SK-N-SH treated with all-trans-retinoic acid at 6 μM for 48 hours (cell line): ENCODE data around the gene CHST11.

ENCODE experiments used
- ATAC-seq: fragments of 200-7000 bp; cut with Tn5 transposase; 3 replicates; pipeline ENCODE4 v1.9.1; 2020; ENCODE audit warnings: mild to moderate bottlenecking, moderate library complexity
- ARNTL ChIP-seq: fragments of 450-650 bp; formaldehyde crosslinking; IDR thresholded peaks from 2 replicates; pipeline ENCODE4 v1.5.0; 2020; ENCODE audit warnings: low read depth, mild to moderate bottlenecking, moderate library complexity, borderline replicate concordance
- BACH2 ChIP-seq: fragments of 250-450 bp; sonication (Bioruptor Pico); IDR thresholded peaks from 2 replicates; pipeline ENCODE4 v1.9.0; 2021; ENCODE audit warnings: mild to moderate bottlenecking, borderline replicate concordance
- CSDC2 ChIP-seq: fragments of 250-450 bp; sonication (Bioruptor Pico); IDR thresholded peaks from 2 replicates; pipeline ENCODE4 v1.5.0; 2020; ENCODE audit warnings: mild to moderate bottlenecking, moderate library complexity
- ESRRG ChIP-seq: fragments of 250-450 bp; sonication (Bioruptor Pico); IDR thresholded peaks from 2 replicates; pipeline ENCODE4 v1.6.1; 2021; ENCODE audit warnings: mild to moderate bottlenecking
- GLIS3 ChIP-seq: fragments of 250-450 bp; sonication (Bioruptor Pico); IDR thresholded peaks from 2 replicates; pipeline ENCODE4 v1.5.0; 2020; ENCODE audit warnings: mild to moderate bottlenecking, moderate library complexity
- ISL1 ChIP-seq: fragments of 250-450 bp; sonication (Bioruptor Pico); IDR thresholded peaks from 2 replicates; pipeline ENCODE4 v2.1.2; 2022; ENCODE audit warnings: mild to moderate bottlenecking, moderate library complexity
- OSR1 ChIP-seq: fragments of 250-450 bp; sonication (Bioruptor Pico); IDR thresholded peaks from 2 replicates; pipeline ENCODE4 v1.8.0; 2022; ENCODE audit warnings: moderate library complexity, mild to moderate bottlenecking, inconsistent platforms
- PPARA ChIP-seq: fragments of 250-450 bp; sonication (Bioruptor Pico); IDR thresholded peaks from 2 replicates; pipeline ENCODE4 v1.5.0; 2020; ENCODE audit warnings: mild to moderate bottlenecking, borderline replicate concordance
- RARB ChIP-seq: fragments of 250-450 bp; sonication (Bioruptor Pico); IDR thresholded peaks from 2 replicates; pipeline ENCODE4 v1.8.0; 2021; ENCODE audit warnings: mild to moderate bottlenecking, moderate library complexity
- TCF4 ChIP-seq: fragments of 250-450 bp; sonication (Bioruptor Pico); IDR thresholded peaks from 2 replicates; pipeline ENCODE4 v1.8.0; 2021; ENCODE audit warnings: mild to moderate bottlenecking, moderate library complexity, borderline replicate concordance
- TOX ChIP-seq: fragments of 250-450 bp; sonication (Bioruptor Pico); IDR thresholded peaks from 2 replicates; pipeline ENCODE4 v1.8.0; 2021; ENCODE audit warnings: mild to moderate bottlenecking, moderate library complexity, borderline replicate concordance
- ZC3H10 ChIP-seq: fragments of 250-450 bp; sonication (Bioruptor Pico); IDR thresholded peaks from 2 replicates; pipeline ENCODE4 v1.5.1; 2021; ENCODE audit warnings: mild to moderate bottlenecking, moderate library complexity
- ZFP30 ChIP-seq: fragments of 450-650 bp; formaldehyde crosslinking; IDR thresholded peaks from 2 replicates; pipeline ENCODE4 v1.5.0; 2022; ENCODE audit warnings: mild to moderate bottlenecking, moderate library complexity
- ZNF565 ChIP-seq: fragments of 450-650 bp; formaldehyde crosslinking; conservative IDR thresholded peaks from 2 replicates; pipeline ENCODE4 v1.5.0; 2020; ENCODE audit warnings: low read depth, mild to moderate bottlenecking, moderate library complexity
- ZNF70 ChIP-seq: fragments of 450-650 bp; formaldehyde crosslinking; IDR thresholded peaks from 2 replicates; pipeline ENCODE4 v1.5.0; 2020; ENCODE audit warnings: mild to moderate bottlenecking, moderate library complexity
- ZNF8 ChIP-seq: fragments of 450-650 bp; formaldehyde crosslinking; IDR thresholded peaks from 2 replicates; pipeline ENCODE4 v1.5.0; 2020; ENCODE audit warnings: mild to moderate bottlenecking, moderate library complexity
- TF ChIP-seq, protein P1 (sequence below): fragments of 250-450 bp; sonication (Bioruptor Pico); IDR thresholded peaks from 2 replicates; pipeline ENCODE4 v1.8.0; 2020; ENCODE audit warnings: mild to moderate bottlenecking, moderate library complexity, borderline replicate concordance
- TF ChIP-seq, protein P2 (sequence below): fragments of 250-450 bp; sonication (Bioruptor Pico); IDR thresholded peaks from 2 replicates; pipeline ENCODE4 v1.5.1; 2020; ENCODE audit warnings: low read depth, mild to moderate bottlenecking, moderate library complexity
- TF ChIP-seq, protein P3 (sequence below): fragments of 250-450 bp; sonication (Bioruptor Pico); IDR thresholded peaks from 2 replicates; pipeline ENCODE4 v1.5.1; 2021; ENCODE audit warnings: mild to moderate bottlenecking, moderate library complexity
- TF ChIP-seq, protein P4 (sequence below): fragments of 250-450 bp; sonication (Bioruptor Pico); IDR thresholded peaks from 2 replicates; pipeline ENCODE4 v1.8.0; 2021; ENCODE audit warnings: low read depth, mild to moderate bottlenecking, moderate library complexity, borderline replicate concordance
- TF ChIP-seq, protein P5 (sequence below): fragments of 250-450 bp; sonication (Bioruptor Pico); IDR thresholded peaks from 2 replicates; pipeline ENCODE4 v1.5.0; 2020; ENCODE audit warnings: mild to moderate bottlenecking, moderate library complexity

The CHST11 gene

DNA sequence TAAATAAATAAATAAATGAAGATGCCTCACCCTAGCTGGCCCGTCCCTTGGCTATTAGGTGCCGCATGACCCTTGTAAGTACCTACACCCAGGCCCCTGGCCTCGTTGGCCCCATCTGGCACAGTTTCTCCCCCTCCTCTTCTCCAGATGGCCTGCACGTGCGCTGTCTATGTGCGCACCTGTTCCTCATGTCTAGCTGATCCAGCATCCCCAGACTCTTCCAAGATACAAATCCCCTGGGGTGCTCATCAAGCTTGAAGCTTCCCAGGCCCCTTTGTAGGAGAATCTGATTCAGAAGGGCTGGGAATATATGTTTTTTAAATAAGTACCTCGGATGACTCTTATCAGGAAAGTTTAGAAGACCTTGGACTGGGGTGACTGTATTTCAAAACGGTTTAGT lies 133.3 kb downstream of the CHST11 start:
- TF ChIP-seq TOX (CRISPR knock-in tag): no peak
- TF ChIP-seq BACH2 (CRISPR knock-in tag): no peak
- TF ChIP-seq GLIS3 (CRISPR knock-in tag): no peak
- no peak for TF ChIP-seq ZNF70 (CRISPR knock-in tag)
- TF ChIP-seq ARNTL (CRISPR knock-in tag): no peak
- TF ChIP-seq, protein P1, sequence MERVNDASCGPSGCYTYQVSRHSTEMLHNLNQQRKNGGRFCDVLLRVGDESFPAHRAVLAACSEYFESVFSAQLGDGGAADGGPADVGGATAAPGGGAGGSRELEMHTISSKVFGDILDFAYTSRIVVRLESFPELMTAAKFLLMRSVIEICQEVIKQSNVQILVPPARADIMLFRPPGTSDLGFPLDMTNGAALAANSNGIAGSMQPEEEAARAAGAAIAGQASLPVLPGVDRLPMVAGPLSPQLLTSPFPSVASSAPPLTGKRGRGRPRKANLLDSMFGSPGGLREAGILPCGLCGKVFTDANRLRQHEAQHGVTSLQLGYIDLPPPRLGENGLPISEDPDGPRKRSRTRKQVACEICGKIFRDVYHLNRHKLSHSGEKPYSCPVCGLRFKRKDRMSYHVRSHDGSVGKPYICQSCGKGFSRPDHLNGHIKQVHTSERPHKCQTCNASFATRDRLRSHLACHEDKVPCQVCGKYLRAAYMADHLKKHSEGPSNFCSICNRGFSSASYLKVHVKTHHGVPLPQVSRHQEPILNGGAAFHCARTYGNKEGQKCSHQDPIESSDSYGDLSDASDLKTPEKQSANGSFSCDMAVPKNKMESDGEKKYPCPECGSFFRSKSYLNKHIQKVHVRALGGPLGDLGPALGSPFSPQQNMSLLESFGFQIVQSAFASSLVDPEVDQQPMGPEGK (CRISPR knock-in tag): no peak
- TF ChIP-seq ZNF565 (CRISPR knock-in tag): no peak
- no peak for TF ChIP-seq ESRRG (CRISPR knock-in tag)
- no peak for TF ChIP-seq ZC3H10 (CRISPR knock-in tag)
- no peak for TF ChIP-seq RARB (CRISPR knock-in tag)
- TF ChIP-seq, protein P2, sequence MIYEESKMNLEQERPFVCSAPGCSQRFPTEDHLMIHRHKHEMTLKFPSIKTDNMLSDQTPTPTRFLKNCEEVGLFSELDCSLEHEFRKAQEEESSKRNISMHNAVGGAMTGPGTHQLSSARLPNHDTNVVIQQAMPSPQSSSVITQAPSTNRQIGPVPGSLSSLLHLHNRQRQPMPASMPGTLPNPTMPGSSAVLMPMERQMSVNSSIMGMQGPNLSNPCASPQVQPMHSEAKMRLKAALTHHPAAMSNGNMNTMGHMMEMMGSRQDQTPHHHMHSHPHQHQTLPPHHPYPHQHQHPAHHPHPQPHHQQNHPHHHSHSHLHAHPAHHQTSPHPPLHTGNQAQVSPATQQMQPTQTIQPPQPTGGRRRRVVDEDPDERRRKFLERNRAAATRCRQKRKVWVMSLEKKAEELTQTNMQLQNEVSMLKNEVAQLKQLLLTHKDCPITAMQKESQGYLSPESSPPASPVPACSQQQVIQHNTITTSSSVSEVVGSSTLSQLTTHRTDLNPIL (CRISPR knock-in tag): no peak
- TF ChIP-seq CSDC2: no peak
- TF ChIP-seq, protein P3, sequence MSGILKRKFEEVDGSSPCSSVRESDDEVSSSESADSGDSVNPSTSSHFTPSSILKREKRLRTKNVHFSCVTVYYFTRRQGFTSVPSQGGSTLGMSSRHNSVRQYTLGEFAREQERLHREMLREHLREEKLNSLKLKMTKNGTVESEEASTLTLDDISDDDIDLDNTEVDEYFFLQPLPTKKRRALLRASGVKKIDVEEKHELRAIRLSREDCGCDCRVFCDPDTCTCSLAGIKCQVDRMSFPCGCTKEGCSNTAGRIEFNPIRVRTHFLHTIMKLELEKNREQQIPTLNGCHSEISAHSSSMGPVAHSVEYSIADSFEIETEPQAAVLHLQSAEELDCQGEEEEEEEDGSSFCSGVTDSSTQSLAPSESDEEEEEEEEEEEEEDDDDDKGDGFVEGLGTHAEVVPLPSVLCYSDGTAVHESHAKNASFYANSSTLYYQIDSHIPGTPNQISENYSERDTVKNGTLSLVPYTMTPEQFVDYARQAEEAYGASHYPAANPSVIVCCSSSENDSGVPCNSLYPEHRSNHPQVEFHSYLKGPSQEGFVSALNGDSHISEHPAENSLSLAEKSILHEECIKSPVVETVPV (CRISPR knock-in tag): no peak
- TF ChIP-seq, protein P4, sequence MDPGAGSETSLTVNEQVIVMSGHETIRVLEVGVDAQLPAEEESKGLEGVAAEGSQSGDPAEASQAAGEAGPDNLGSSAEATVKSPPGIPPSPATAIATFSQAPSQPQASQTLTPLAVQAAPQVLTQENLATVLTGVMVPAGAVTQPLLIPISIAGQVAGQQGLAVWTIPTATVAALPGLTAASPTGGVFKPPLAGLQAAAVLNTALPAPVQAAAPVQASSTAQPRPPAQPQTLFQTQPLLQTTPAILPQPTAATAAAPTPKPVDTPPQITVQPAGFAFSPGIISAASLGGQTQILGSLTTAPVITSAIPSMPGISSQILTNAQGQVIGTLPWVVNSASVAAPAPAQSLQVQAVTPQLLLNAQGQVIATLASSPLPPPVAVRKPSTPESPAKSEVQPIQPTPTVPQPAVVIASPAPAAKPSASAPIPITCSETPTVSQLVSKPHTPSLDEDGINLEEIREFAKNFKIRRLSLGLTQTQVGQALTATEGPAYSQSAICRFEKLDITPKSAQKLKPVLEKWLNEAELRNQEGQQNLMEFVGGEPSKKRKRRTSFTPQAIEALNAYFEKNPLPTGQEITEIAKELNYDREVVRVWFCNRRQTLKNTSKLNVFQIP (CRISPR knock-in tag): no peak

DNA sequence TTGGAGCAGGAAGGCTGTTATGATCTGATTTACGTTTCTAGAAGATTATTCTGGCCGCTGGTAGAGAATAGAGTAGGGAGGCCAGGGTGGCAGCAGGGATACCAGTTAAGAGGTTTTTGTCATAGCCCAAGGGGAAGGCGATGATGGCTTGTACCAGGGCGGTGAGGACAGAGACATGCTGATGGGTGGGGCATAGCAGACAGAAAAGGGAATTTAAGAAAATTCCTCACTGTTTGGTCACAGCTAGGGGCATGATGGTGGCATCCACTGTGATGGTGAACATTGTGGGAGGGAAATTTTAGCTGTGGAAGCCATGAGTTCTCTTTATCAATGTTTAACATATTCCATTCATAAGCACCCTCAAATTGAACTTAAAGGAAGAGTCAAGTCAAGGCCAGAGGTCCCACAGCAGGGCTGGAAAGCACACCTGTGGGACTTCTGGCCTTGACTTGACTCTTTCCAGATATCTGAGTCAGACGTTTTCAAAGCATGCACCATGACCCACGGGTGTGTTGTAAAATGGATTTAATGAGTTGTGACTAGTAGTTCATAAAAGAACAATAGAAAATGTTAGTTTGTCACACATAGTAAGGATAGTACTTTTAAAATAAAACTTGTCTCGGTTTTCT lies 134.6 kb downstream of the CHST11 start:
- no peak for ATAC-seq
- no peak for TF ChIP-seq PPARA
- no peak for TF ChIP-seq ZNF8
- TF ChIP-seq, protein P5, sequence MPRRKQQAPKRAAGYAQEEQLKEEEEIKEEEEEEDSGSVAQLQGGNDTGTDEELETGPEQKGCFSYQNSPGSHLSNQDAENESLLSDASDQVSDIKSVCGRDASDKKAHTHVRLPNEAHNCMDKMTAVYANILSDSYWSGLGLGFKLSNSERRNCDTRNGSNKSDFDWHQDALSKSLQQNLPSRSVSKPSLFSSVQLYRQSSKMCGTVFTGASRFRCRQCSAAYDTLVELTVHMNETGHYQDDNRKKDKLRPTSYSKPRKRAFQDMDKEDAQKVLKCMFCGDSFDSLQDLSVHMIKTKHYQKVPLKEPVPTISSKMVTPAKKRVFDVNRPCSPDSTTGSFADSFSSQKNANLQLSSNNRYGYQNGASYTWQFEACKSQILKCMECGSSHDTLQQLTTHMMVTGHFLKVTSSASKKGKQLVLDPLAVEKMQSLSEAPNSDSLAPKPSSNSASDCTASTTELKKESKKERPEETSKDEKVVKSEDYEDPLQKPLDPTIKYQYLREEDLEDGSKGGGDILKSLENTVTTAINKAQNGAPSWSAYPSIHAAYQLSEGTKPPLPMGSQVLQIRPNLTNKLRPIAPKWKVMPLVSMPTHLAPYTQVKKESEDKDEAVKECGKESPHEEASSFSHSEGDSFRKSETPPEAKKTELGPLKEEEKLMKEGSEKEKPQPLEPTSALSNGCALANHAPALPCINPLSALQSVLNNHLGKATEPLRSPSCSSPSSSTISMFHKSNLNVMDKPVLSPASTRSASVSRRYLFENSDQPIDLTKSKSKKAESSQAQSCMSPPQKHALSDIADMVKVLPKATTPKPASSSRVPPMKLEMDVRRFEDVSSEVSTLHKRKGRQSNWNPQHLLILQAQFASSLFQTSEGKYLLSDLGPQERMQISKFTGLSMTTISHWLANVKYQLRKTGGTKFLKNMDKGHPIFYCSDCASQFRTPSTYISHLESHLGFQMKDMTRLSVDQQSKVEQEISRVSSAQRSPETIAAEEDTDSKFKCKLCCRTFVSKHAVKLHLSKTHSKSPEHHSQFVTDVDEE (CRISPR knock-in tag): no peak
- no peak for TF ChIP-seq ZFP30
- TF ChIP-seq ZC3H10 (CRISPR knock-in tag): no peak
- no peak for TF ChIP-seq BACH2 (CRISPR knock-in tag)
- TF ChIP-seq, protein P4 (CRISPR knock-in tag): no peak
- TF ChIP-seq TCF4 (CRISPR knock-in tag): no peak
- TF ChIP-seq OSR1 (CRISPR knock-in tag): no peak
- TF ChIP-seq ISL1 (CRISPR knock-in tag): no peak
- TF ChIP-seq, protein P3 (CRISPR knock-in tag): no peak

More for the DNA sequence above, 133.3 kb downstream of the CHST11 start:
- ATAC-seq: no peak
